H9 (cell line): ENCODE measurements around the gene RPS8. TPM values are rescaled to one million over a fixed set of nuclear protein-coding genes. Genes with fewer than 3 reads are reported as not detected.

Source experiments
- DNase-seq: peaks from one replicate; pipeline ENCODE4 v3.0.0-alpha.2; 2017
- H2AFZ ChIP-seq: one replicate; pipeline ENCODE4 v1.6.1; 2013; ENCODE audit warnings: mild to moderate bottlenecking, low read length, control low read depth, moderate library complexity
- H2AK5ac ChIP-seq: 2 replicates; pipeline ENCODE4 v1.6.1; 2013; ENCODE audit warnings: low read length, control low read depth, mixed read lengths; ENCODE audit not compliant: insufficient read length
- H2BK120ac ChIP-seq: one replicate; pipeline ENCODE4 v1.6.1; 2013; ENCODE audit warnings: low read depth, mild to moderate bottlenecking, low read length, control low read depth, inconsistent platforms; ENCODE audit not compliant: poor library complexity, severe bottlenecking
- H2BK12ac ChIP-seq: 2 replicates; pipeline ENCODE4 v1.6.1; 2013; ENCODE audit warnings: low read length, control low read depth, mixed read lengths, low read depth; ENCODE audit not compliant: insufficient read length
- H2BK15ac ChIP-seq: 2 replicates; pipeline ENCODE4 v1.6.1; 2013; ENCODE audit warnings: low read depth, low read length, control low read depth
- H2BK20ac ChIP-seq: one replicate; pipeline ENCODE4 v1.6.1; 2013; ENCODE audit warnings: low read depth, mild to moderate bottlenecking, low read length, control low read depth, inconsistent platforms; ENCODE audit not compliant: poor library complexity, severe bottlenecking
- H2BK5ac ChIP-seq: 2 replicates; pipeline ENCODE4 v1.6.1; 2013; ENCODE audit warnings: low read length, control low read depth, mixed read lengths; ENCODE audit not compliant: insufficient read length
- H3K14ac ChIP-seq: 2 replicates; pipeline ENCODE4 v1.6.1; 2013; ENCODE audit warnings: low read length, control low read depth; ENCODE audit not compliant: insufficient read depth
- H3K18ac ChIP-seq: 2 replicates; pipeline ENCODE4 v1.6.1; 2013; ENCODE audit warnings: low read depth, mild to moderate bottlenecking, mixed read lengths, low read length, control low read depth; ENCODE audit not compliant: insufficient read length
- H3K23ac ChIP-seq: 2 replicates; pipeline ENCODE4 v1.6.1; 2013; ENCODE audit warnings: low read length, control low read depth, mixed read lengths, low read depth; ENCODE audit not compliant: insufficient read length
- H3K23me2 ChIP-seq: 2 replicates; pipeline ENCODE4 v1.6.1; 2013; ENCODE audit warnings: low read depth, mild to moderate bottlenecking, mixed read lengths, low read length, control low read depth; ENCODE audit not compliant: insufficient read length, poor library complexity, severe bottlenecking
- H3K27ac ChIP-seq: 2 replicates; pipeline ENCODE4 v1.5.1; 2013; ENCODE audit warnings: low read length, control low read depth, mixed read lengths, low read depth; ENCODE audit not compliant: insufficient read length
- H3K27me3 ChIP-seq: 2 replicates; pipeline ENCODE4 v1.6.1; 2013; ENCODE audit warnings: low read length, control low read depth, inconsistent platforms; ENCODE audit not compliant: insufficient read depth
- H3K4ac ChIP-seq: 2 replicates; pipeline ENCODE4 v1.6.1; 2013; ENCODE audit warnings: low read depth, mild to moderate bottlenecking, control low read depth, inconsistent platforms, low read length, moderate library complexity
- H3K4me1 ChIP-seq: 2 replicates; pipeline ENCODE4 v1.6.1; 2013; ENCODE audit warnings: low read length, control low read depth, inconsistent platforms; ENCODE audit not compliant: insufficient read depth
- H3K4me2 ChIP-seq: 2 replicates; pipeline ENCODE4 v1.6.1; 2013; ENCODE audit warnings: low read length, control low read depth, mixed read lengths; ENCODE audit not compliant: insufficient read length, insufficient read depth
- H3K56ac ChIP-seq: 2 replicates; pipeline ENCODE4 v1.6.1; 2013; ENCODE audit warnings: low read depth, mild to moderate bottlenecking, mixed read lengths, low read length, control low read depth; ENCODE audit not compliant: insufficient read length
- H3K79me1 ChIP-seq: 2 replicates; pipeline ENCODE4 v1.6.1; 2013; ENCODE audit warnings: low read depth, mild to moderate bottlenecking, moderate library complexity, low read length, control low read depth, inconsistent platforms; ENCODE audit not compliant: insufficient read depth, poor library complexity, severe bottlenecking
- H3K79me2 ChIP-seq: 2 replicates; pipeline ENCODE4 v1.6.1; 2013; ENCODE audit warnings: low read length, control low read depth, inconsistent platforms; ENCODE audit not compliant: insufficient read depth
- H3K9ac ChIP-seq: 2 replicates; pipeline ENCODE4 v1.6.1; 2013; ENCODE audit warnings: low read length, control low read depth, mixed read lengths; ENCODE audit not compliant: insufficient read length; ENCODE audit errors: extremely low read depth
- H3K9me3 ChIP-seq: one replicate; pipeline ENCODE4 v1.6.1; 2013; ENCODE audit warnings: low read depth, low read length, inconsistent platforms; ENCODE audit not compliant: control insufficient read depth
- H3T11ph ChIP-seq: one replicate; pipeline ENCODE4 v1.6.1; 2013; ENCODE audit warnings: mild to moderate bottlenecking, low read length, control low read depth, inconsistent platforms
- H4K20me1 ChIP-seq: one replicate; pipeline ENCODE4 v1.6.1; 2013; ENCODE audit not compliant: control insufficient read depth, insufficient read length, insufficient read depth
- H4K5ac ChIP-seq: 2 replicates; pipeline ENCODE4 v1.6.1; 2013; ENCODE audit warnings: low read depth, mild to moderate bottlenecking, mixed read lengths, low read length, control low read depth; ENCODE audit not compliant: insufficient read length
- H4K8ac ChIP-seq: replicated peaks from 2 replicates; pipeline ENCODE4 v1.6.1; 2013; ENCODE audit warnings: low read length, control low read depth, mixed read lengths, low read depth; ENCODE audit not compliant: insufficient read length
- H4K91ac ChIP-seq: 2 replicates; pipeline ENCODE4 v1.6.1; 2013; ENCODE audit warnings: low read depth, mild to moderate bottlenecking, moderate library complexity, mixed read lengths, low read length, control low read depth; ENCODE audit not compliant: insufficient read length
- H3K27ac Mint-ChIP-seq, 3 experiments: 2 replicates in 2 of 3; 3 replicates in 1 of 3; pipeline ENCODE4 v1.8.0; 2020 to 2021; ENCODE audit warnings: mixed read lengths in 3 of 3, mild to moderate bottlenecking in 1 of 3, moderate library complexity in 1 of 3
- H3K27me3 Mint-ChIP-seq: 2 replicates; pipeline ENCODE4 v1.8.0; 2021; ENCODE audit warnings: low read depth, mild to moderate bottlenecking, moderate library complexity, mixed read lengths
- H3K36me3 Mint-ChIP-seq, 3 experiments: 2 replicates in 2 of 3; 3 replicates in 1 of 3; pipeline ENCODE4 v1.8.0; 2020 to 2021; ENCODE audit warnings: low read depth in 3 of 3, mixed read lengths in 3 of 3; ENCODE audit not compliant: insufficient read depth in 1 of 3
- H3K4me1 Mint-ChIP-seq, 2 experiments: 2 replicates each; pipeline ENCODE4 v1.8.0; 2020; ENCODE audit warnings: mixed read lengths in 2 of 2
- H3K4me3 Mint-ChIP-seq, 2 experiments: 2 replicates in 1 of 2; 3 replicates in 1 of 2; pipeline ENCODE4 v1.8.0; 2020 to 2021; ENCODE audit warnings: mild to moderate bottlenecking in 2 of 2, mixed read lengths in 2 of 2, moderate library complexity in 1 of 2
- H3K9me3 Mint-ChIP-seq, 2 experiments: 2 replicates in 1 of 2; 3 replicates in 1 of 2; pipeline ENCODE4 v1.8.0; 2020; ENCODE audit warnings: mild to moderate bottlenecking in 2 of 2, mixed read lengths in 2 of 2, moderate library complexity in 1 of 2
- CTCF ChIP-seq: fragments of 200-600 bp; sonication (generic); conservative IDR thresholded peaks from 3 replicates; pipeline ENCODE4 v1.8.0; 2021; ENCODE audit warnings: antibody characterized with exemption, mild to moderate bottlenecking
- WGBS: extraction: QIAGEN DNeasy Blood & Tissue Kit; methylation state at CpG from one replicate; pipeline ENCODE4 v1.1.7; 2013; ENCODE audit warnings: missing lambda C conversion rate, low lambda C conversion rate, mixed read lengths; ENCODE audit not compliant: insufficient read length; ENCODE audit errors: extremely low coverage; 5-methylcytosine and 5-hydroxymethylcytosine counted together
- total RNA-seq: library from RNA; stranded (reverse); gene quantifications from 2 replicates; pipeline ENCODE4 v1.2.1, GENCODE V29; 2021

Gene RPS8
- total RNA-seq, 1 experiment from 2014 or later, result 2,591 TPM

- Histone ChIP-seq H4K91ac (no peak overlapping the region), H3K4me1 (no peaks in the 10 kb centered on the region), H4K5ac (no peak overlapping the region), H3K27me3 (no peaks in the 10 kb centered on the region), H3K4ac (no peak overlapping the region), H2BK20ac (no peak overlapping the region), H3K56ac (no peak overlapping the region), H2BK12ac (no peak overlapping the region), H2BK5ac (no peak overlapping the region), H2BK15ac (no peak overlapping the region), H3K79me1 (peaks cover 2% of the 10 kb centered on the region), H4K8ac (no peak overlapping the region), H3K18ac (no peak overlapping the region), H3K4me2 (peak overlapping the region; percentile 99), H4K20me1 (peaks cover 4% of the 10 kb centered on the region), H2AK5ac (no peak overlapping the region), H3K27ac (no peak overlapping the region), H3K9me3 (no peaks in the 10 kb centered on the region), H3K14ac (peak overlapping the region; percentile 63; the same call in 1 of the 2 replicates), H3T11ph (no peak overlapping the region), H3K23me2 (peaks cover 11% of the 10 kb centered on the region), H2AFZ (no peak overlapping the region), H3K9ac (peak overlapping the region; percentile 98), H3K79me2 (peaks cover 17% of the 10 kb centered on the region; the same call in 1 of the 2 replicates), H3K23ac (no peak overlapping the region), H2BK120ac (no peak overlapping the region)
- Mint-ChIP-seq H3K4me3 (peak overlapping the region; percentile 81 to 95), H3K4me1 (peaks cover 18 to 22% of the 10 kb centered on the region in 2 experiments), H3K27ac (peak overlapping the region; percentile 91 to 97 (median 94); a peak in 6 of 7 replicates), H3K36me3 (peaks cover 33 to 60% (median 51%) of the 10 kb centered on the region in 3 experiments), H3K9me3 (0 out of 5 replicates have a peak, but pooled peaks cover 0 to 4% of the 10 kb centered on the region in 2 experiments), H3K27me3 (no peaks in the 10 kb centered on the region)
- DNase-seq, result no peak
- WGBS, result no CpG with 5 or more reads among the region's 12 CpGs
- no peak for TF ChIP-seq CTCF
These were observed 1.4 kb downstream of the RPS8 start for GRCh38 chr1:44776730-44777068.
